T-helper 2 cell treated with Interferon-gamma antibody and Interleukin-4, amounts not matched to agents 5 μg/mL and 100 μg/mL, for 36 hours (primary cell): Measurements from ENCODE around the gene KCNK1.
"Not testable (repeated sequence)": the region's sequence is repeated elsewhere in the genome, so short reads cannot be mapped to it uniquely, and the experiment has no call there.

Experiments used
- DNase-seq: peaks from one replicate; pipeline ENCODE4 v3.0.0; 2021; ENCODE audit warnings: low spot score
- H3K27ac Mint-ChIP-seq: one replicate; pipeline ENCODE4 v1.8.0; 2021; ENCODE audit warnings: mild to moderate bottlenecking, mixed read lengths
- H3K27me3 Mint-ChIP-seq: one replicate; pipeline ENCODE4 v1.8.0; 2021; ENCODE audit warnings: low read depth, mixed read lengths
- H3K36me3 Mint-ChIP-seq: one replicate; pipeline ENCODE4 v1.8.0; 2021; ENCODE audit warnings: low read depth, mixed read lengths
- H3K4me1 Mint-ChIP-seq: one replicate; pipeline ENCODE4 v1.8.0; 2021; ENCODE audit warnings: low read depth, mixed read lengths
- H3K4me3 Mint-ChIP-seq: one replicate; pipeline ENCODE4 v1.8.0; 2022; ENCODE audit warnings: mild to moderate bottlenecking, moderate library complexity, mixed read lengths
- H3K9me3 Mint-ChIP-seq: one replicate; pipeline ENCODE4 v1.8.0; 2021; ENCODE audit warnings: mixed read lengths

The KCNK1 gene

GRCh38 chr1:233614743-233615521, 1.0 kb downstream of the KCNK1 start:
- H3K36me3 Mint-ChIP-seq: peaks cover 12% of the 10 kb centered on the region
- peaks cover 58% of the 10 kb centered on the region for H3K27me3 Mint-ChIP-seq
- H3K4me3 Mint-ChIP-seq: peak overlapping the region; percentile 85
- DNase-seq: no peak
- no peaks in the 10 kb centered on the region for H3K9me3 Mint-ChIP-seq
- peaks cover 20% of the 10 kb centered on the region for H3K4me1 Mint-ChIP-seq
- H3K27ac Mint-ChIP-seq: peak overlapping the region; percentile 62

- H3K27me3 Mint-ChIP-seq: peaks cover 54% of the 10 kb centered on the region
- H3K4me3 Mint-ChIP-seq: peak overlapping the region; percentile 85
- peaks cover 12% of the 10 kb centered on the region for H3K36me3 Mint-ChIP-seq
- no peaks in the 10 kb centered on the region for H3K9me3 Mint-ChIP-seq
- H3K27ac Mint-ChIP-seq: no peak overlapping the region
- no peak for DNase-seq
- H3K4me1 Mint-ChIP-seq: peaks cover 20% of the 10 kb centered on the region
These were observed 1.7 kb downstream of the KCNK1 start for GRCh38 chr1:233615571-233615970.

GRCh38 chr1:233617025-233617424, 3.1 kb downstream of the KCNK1 start:
- Mint-ChIP-seq H3K4me1 (peaks cover 20% of the 10 kb centered on the region), H3K4me3 (no peak overlapping the region), H3K36me3 (peaks cover 12% of the 10 kb centered on the region), H3K27ac (no peak overlapping the region), H3K9me3 (no peaks in the 10 kb centered on the region), H3K27me3 (peaks cover 44% of the 10 kb centered on the region)
- DNase-seq: no peak

- not testable (repeated sequence) for H3K4me3 Mint-ChIP-seq, H3K9me3 Mint-ChIP-seq, DNase-seq, H3K27ac Mint-ChIP-seq
- Mint-ChIP-seq H3K4me1 (peaks cover 16% of the 10 kb centered on the region), H3K36me3 (peaks cover 12% of the 10 kb centered on the region), H3K27me3 (peaks cover 36% of the 10 kb centered on the region)
These were observed 5.5 kb downstream of the KCNK1 start for GRCh38 chr1:233619414-233619813.

- H3K4me1 Mint-ChIP-seq: peaks cover 14% of the 10 kb centered on the region
- H3K27ac Mint-ChIP-seq: no peak overlapping the region
- H3K27me3 Mint-ChIP-seq: peaks cover 30% of the 10 kb centered on the region
These were observed 6.2 kb downstream of the KCNK1 start for GRCh38 chr1:233620065-233620464.

GRCh38 chr1:233621923-233622322, 8.0 kb downstream of the KCNK1 start:
- peaks cover 10% of the 10 kb centered on the region for H3K36me3 Mint-ChIP-seq

More at GRCh38 chr1:233620065-233620464, 6.2 kb downstream of the KCNK1 start:
- Mint-ChIP-seq H3K36me3 (peaks cover 12% of the 10 kb centered on the region), H3K9me3 (no peaks in the 10 kb centered on the region), H3K4me3 (no peak overlapping the region)
- DNase-seq: no peak

GRCh38 chr1:233624289-233624688, 10.4 kb downstream of the KCNK1 start:
- H3K4me3 Mint-ChIP-seq: no peak overlapping the region
- no peaks in the 10 kb centered on the region for H3K36me3 Mint-ChIP-seq
- H3K4me1 Mint-ChIP-seq: peaks cover 1% of the 10 kb centered on the region
- H3K27ac Mint-ChIP-seq: no peak overlapping the region
- H3K27me3 Mint-ChIP-seq: peaks cover 7% of the 10 kb centered on the region
- no peak for DNase-seq
- no peaks in the 10 kb centered on the region for H3K9me3 Mint-ChIP-seq

More at GRCh38 chr1:233621923-233622322, 8.0 kb downstream of the KCNK1 start:
- no peak for DNase-seq
- Mint-ChIP-seq H3K4me3 (no peak overlapping the region), H3K4me1 (peaks cover 1% of the 10 kb centered on the region), H3K27ac (no peak overlapping the region), H3K9me3 (no peaks in the 10 kb centered on the region), H3K27me3 (peaks cover 14% of the 10 kb centered on the region)

- no peak for DNase-seq
- H3K4me3 Mint-ChIP-seq: no peak overlapping the region
- H3K4me1 Mint-ChIP-seq: peaks cover 1% of the 10 kb centered on the region
- no peak overlapping the region for H3K27ac Mint-ChIP-seq
- no peaks in the 10 kb centered on the region for H3K9me3 Mint-ChIP-seq
- no peaks in the 10 kb centered on the region for H3K36me3 Mint-ChIP-seq
- H3K27me3 Mint-ChIP-seq: peaks cover 7% of the 10 kb centered on the region
These were observed 11.2 kb downstream of the KCNK1 start for GRCh38 chr1:233625087-233625486.

- Mint-ChIP-seq H3K4me1 (peaks cover 1% of the 10 kb centered on the region), H3K27me3 (peaks cover 7% of the 10 kb centered on the region), H3K9me3 (no peaks in the 10 kb centered on the region), H3K4me3 (no peak overlapping the region), H3K27ac (no peak overlapping the region), H3K36me3 (no peaks in the 10 kb centered on the region)
- no peak for DNase-seq
These were observed 11.6 kb downstream of the KCNK1 start for GRCh38 chr1:233625510-233625981.

- peaks cover 9% of the 10 kb centered on the region for H3K27me3 Mint-ChIP-seq
- H3K4me1 Mint-ChIP-seq: peaks cover under 1% of the 10 kb centered on the region
- H3K4me3 Mint-ChIP-seq: no peak overlapping the region
These were observed 13.5 kb downstream of the KCNK1 start for GRCh38 chr1:233627376-233627775.

GRCh38 chr1:233627823-233628222, 13.9 kb downstream of the KCNK1 start:
- Mint-ChIP-seq H3K36me3 (peaks cover 9% of the 10 kb centered on the region), H3K9me3 (no peaks in the 10 kb centered on the region), H3K4me3 (no peak overlapping the region), H3K27ac (no peak overlapping the region), H3K4me1 (peaks cover 2% of the 10 kb centered on the region), H3K27me3 (peaks cover 9% of the 10 kb centered on the region)
- DNase-seq: no peak

More at GRCh38 chr1:233627376-233627775, 13.5 kb downstream of the KCNK1 start:
- H3K36me3 Mint-ChIP-seq: peaks cover 5% of the 10 kb centered on the region
- no peak overlapping the region for H3K27ac Mint-ChIP-seq
- no peaks in the 10 kb centered on the region for H3K9me3 Mint-ChIP-seq
- DNase-seq: peak; percentile 53

- Mint-ChIP-seq H3K4me1 (peaks cover 2% of the 10 kb centered on the region), H3K36me3 (peaks cover 13% of the 10 kb centered on the region), H3K4me3 (no peak overlapping the region), H3K27me3 (peaks cover 7% of the 10 kb centered on the region), H3K9me3 (no peaks in the 10 kb centered on the region), H3K27ac (no peak overlapping the region)
- no peak for DNase-seq
These were observed 15.5 kb downstream of the KCNK1 start for GRCh38 chr1:233629305-233629935.

GRCh38 chr1:233631810-233632405, 18.0 kb downstream of the KCNK1 start:
- DNase-seq: no peak
- H3K36me3 Mint-ChIP-seq: peaks cover 23% of the 10 kb centered on the region
- peaks cover 2% of the 10 kb centered on the region for H3K4me1 Mint-ChIP-seq
- H3K9me3 Mint-ChIP-seq: no peaks in the 10 kb centered on the region
- H3K27me3 Mint-ChIP-seq: peaks cover 16% of the 10 kb centered on the region
- no peak overlapping the region for H3K27ac Mint-ChIP-seq
- H3K4me3 Mint-ChIP-seq: no peak overlapping the region

- Mint-ChIP-seq H3K27me3 (peaks cover 16% of the 10 kb centered on the region), H3K4me1 (peaks cover 2% of the 10 kb centered on the region), H3K27ac (no peak overlapping the region), H3K9me3 (no peaks in the 10 kb centered on the region), H3K4me3 (no peak overlapping the region), H3K36me3 (peaks cover 23% of the 10 kb centered on the region)
- no peak for DNase-seq
These were observed 18.5 kb downstream of the KCNK1 start for GRCh38 chr1:233632436-233632835.
